KOPT-K1 (cell line): ENCODE results near the gene RFX3.
"Not testable (repeated sequence)": the region's sequence is repeated elsewhere in the genome, so short reads cannot be mapped to it uniquely, and the experiment has no call there.

ENCODE experiments used
- H3K27ac ChIP-seq: fragments of 200-600 bp; sonication (generic); 2 replicates; pipeline ENCODE4 v1.5.1; 2016; ENCODE audit warnings: antibody characterized with exemption, mild to moderate bottlenecking, low read depth, low read length; ENCODE audit not compliant: poor library complexity, severe bottlenecking
- H3K36me3 ChIP-seq: fragments of 200-600 bp; sonication (generic); 2 replicates; pipeline ENCODE4 v1.5.1; 2017; ENCODE audit warnings: antibody characterized with exemption, mild to moderate bottlenecking, low read length, moderate library complexity; ENCODE audit not compliant: insufficient read depth
- H3K9me3 ChIP-seq: fragments of 200-600 bp; sonication (generic); 2 replicates; pipeline ENCODE4 v1.5.1; 2017; ENCODE audit warnings: antibody characterized with exemption, low read length, mild to moderate bottlenecking; ENCODE audit not compliant: insufficient read depth, poor library complexity, severe bottlenecking

Gene RFX3

DNA sequence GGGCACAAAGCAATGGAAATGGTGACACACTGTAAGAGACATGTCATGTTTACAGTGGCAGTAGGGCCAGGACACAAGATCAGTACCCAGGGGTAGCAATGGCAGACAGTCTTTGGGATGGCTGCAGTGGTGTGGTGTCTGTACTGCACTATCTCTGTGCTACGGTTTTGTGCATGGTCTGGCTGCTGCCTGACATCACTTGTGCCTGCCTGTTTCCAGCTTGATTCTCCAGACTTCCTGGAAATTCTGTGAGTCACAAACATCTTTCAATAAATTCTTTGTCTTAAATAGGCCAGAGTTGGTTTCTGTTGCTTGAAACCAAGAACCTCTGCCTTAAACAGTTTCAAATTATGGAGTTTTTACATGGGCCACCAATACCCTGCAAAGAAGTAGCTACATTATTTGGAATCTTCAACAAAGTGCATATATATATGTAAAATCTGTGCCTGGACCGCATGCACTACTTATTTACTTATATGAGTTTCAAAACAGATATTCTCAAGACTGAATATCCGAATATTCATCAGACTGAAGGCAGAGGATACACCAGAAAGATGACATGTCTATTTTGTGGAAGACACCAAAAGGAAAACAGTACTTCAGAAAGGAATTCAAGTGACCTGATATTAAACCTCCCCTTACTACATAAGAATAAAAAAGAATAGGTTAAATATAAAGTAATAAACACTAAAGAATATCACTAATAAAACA is 188.1 kb downstream of the RFX3 start:
- Histone ChIP-seq H3K27ac (no peak overlapping the region), H3K36me3 (no peaks in the 10 kb centered on the region), H3K9me3 (no peaks in the 10 kb centered on the region)

DNA sequence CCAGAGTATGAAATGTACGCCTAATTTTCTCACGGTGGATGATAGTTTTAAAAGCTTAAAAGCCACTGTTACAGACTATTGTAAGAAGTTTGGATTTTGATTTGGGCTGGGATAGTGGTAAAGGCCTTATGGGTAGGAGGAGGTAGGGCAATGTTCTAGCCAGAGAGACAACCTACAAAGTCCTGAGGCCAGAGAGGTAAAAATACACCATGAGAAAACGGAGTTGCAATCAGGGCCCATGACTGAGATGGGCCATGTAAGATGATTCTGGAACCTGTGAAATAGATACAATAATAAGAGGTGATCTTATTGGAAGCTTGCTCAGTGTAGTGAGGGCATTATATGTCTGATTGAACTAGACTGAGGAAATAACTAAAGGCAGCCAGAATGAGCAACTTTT is 188.8 kb downstream of the RFX3 start:
- Histone ChIP-seq H3K27ac (no peak overlapping the region), H3K36me3 (no peaks in the 10 kb centered on the region), H3K9me3 (no peaks in the 10 kb centered on the region)

DNA sequence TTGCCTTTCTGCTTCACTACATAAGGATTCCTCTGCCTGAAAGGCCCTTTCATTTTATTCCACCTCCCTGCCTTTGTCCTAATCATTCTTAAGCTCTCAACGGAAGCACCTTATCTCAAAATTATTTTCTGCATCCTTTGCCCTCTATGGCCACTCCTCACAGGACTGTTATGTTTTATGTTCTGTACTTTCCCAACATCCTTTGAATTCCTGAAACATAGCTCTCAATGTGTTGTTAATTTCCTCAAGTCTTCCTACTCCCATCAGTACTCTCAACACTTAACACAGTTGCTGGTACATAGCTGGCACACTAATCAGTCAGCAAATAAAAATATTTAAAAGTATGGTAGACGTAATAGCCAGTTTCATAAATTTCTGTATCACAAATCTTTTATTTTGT is 193.0 kb downstream of the RFX3 start:
- H3K9me3 ChIP-seq, result no peaks in the 10 kb centered on the region
- H3K36me3 ChIP-seq, result no peaks in the 10 kb centered on the region
- H3K27ac ChIP-seq, result no peak overlapping the region

DNA sequence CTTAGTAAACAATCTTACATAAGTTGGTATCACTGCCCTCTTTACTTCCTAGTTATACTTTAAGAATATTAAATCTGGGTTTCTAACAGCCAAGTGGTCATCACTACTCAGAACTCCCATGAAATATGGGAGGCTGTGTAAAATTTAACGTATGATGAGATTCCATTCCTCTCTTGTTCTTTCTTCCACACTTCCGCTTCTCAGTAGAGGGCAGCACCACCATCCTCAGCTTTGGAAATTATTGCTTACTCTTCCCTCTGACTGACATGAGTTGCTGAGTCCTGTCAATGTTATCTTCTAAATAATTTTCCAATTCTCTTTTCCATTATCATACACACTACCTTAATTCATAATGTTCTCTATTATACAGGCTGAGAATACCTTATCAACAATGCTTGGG is 194.0 kb downstream of the RFX3 start:
- Histone ChIP-seq H3K9me3 (no peaks in the 10 kb centered on the region), H3K36me3 (no peaks in the 10 kb centered on the region), H3K27ac (no peak overlapping the region)

DNA sequence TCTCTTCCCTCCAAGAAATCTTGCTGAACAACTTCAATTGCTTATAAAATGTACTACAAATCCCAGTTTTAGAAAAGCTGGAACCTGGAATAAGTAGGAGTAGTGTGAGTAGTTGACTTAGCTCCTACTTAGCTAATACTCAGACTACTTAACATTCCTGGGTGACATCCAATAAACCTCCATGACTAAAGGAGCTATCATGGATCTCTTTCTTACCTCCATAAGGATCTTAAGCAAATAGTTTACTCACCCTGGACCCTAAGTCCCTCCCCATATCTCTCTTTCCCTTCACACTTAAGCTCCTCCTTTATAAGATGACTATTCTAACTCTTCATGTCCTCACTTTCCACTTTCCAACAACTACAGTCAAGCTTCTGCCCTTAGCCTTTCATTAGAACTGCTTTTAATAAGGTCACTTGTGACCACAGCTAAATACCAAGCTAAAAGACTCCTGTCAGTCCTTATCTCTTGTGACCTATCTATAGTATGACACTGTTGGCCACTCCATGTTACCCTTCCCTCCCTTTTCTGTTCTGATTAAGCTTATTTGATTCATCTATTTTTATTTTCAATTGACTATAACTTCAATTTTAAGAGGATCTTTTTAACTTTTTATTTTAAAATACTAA is 194.9 kb downstream of the RFX3 start:
- H3K27ac ChIP-seq, result no peak overlapping the region
- H3K36me3 ChIP-seq, result no peaks in the 10 kb centered on the region
- H3K9me3 ChIP-seq, result no peaks in the 10 kb centered on the region

DNA sequence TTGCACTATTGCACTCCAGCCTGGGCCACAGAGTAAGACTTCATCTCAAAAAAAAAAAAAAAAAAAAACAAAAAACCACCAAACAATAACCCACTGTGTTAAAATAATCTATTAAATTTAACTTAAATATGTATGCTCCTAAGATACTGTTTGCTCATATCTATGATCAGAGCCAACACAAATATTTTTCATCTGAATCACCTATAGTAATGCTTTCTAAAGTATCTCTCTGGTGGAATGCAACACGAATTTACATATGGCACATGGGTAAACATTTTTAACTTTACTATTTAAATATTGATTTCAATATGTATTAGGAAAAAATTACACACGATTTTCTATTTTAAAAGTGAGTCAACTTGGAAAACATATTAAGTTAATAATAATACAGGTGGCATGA is 196.4 kb downstream of the RFX3 start:
- no peaks in the 10 kb centered on the region for H3K36me3 ChIP-seq
- no peaks in the 10 kb centered on the region for H3K9me3 ChIP-seq
- no peak overlapping the region for H3K27ac ChIP-seq

DNA sequence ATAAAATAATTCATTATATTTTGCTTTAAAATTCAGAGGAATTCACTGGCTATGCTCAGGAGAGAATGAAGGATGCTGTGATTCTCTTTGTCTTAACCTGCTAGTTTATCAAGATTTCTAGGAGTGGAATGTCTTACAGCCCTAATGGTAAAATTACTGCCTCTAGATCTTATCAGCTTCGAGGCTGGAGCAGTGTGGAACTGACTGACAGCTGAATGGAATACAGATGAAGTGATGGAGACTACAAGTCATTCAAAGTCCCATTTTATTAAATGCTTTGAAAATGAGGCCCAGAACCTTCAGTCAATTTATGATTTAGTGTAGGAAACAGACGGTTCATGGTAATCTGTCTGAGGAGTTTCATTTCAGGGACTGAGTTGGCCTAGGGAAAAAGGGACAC is 202.1 kb downstream of the RFX3 start:
- Histone ChIP-seq H3K27ac (no peak overlapping the region), H3K36me3 (no peaks in the 10 kb centered on the region), H3K9me3 (no peaks in the 10 kb centered on the region)

DNA sequence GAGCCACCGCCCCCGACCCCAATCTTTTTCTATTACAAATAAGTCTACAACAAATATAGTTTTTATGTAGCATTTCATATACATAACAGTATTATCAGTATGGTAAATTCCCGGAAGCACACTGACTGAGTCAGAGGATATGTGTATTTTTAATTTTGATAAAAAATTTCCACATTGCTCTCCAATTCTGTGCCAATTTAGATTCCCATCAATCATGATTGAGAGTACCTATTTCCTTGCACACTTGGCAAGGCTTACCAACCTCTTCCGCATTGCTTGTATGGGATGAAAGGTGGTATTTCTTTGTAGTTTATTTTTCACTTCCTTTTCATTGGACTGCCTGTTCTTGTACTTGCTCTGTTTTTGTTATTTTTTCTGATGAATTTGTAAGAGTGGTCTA is 204.6 kb downstream of the RFX3 start:
- H3K9me3 ChIP-seq, result no peaks in the 10 kb centered on the region
- no peaks in the 10 kb centered on the region for H3K36me3 ChIP-seq
- H3K27ac ChIP-seq, result no peak overlapping the region

DNA sequence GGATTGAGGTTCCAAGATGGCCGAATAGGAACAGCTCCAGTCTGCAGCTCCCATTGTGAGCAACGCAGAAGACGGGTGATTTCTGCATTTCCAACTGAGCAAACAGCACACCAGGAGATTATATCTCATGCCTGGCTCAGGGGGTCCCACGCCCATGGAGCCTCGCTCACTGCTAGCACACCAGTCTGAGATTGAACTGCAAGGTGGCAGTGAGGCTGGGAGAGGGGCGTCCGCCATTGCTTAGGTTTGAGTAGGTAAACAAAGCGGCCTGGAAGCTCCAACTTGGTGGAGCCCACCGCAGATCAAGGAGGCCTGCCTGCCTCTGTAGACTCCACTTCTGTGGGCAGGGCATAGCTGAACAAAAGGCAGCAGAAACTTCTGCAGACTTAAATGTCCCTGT is 213.2 kb downstream of the RFX3 start:
- not testable (repeated sequence) for H3K9me3 ChIP-seq, H3K27ac ChIP-seq

DNA sequence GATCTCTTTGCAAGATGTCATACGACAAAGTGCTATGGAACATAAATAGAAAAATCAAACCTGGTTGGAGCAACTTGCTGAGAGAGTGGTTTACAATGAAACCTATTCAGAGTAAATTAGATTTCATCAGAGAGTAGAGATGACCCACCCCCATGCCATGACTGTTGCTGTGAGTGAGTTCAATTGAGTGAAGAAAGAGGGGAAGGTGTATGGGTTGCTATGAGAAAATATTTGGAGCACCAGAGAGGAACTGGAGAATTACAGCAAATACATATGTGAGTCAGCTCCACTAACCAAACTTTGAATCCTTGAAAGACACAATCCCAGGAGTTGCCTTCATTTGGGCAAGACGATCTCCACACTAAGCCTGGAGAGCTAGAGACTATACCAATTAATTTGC is 217.2 kb downstream of the RFX3 start:
- no peaks in the 10 kb centered on the region for H3K9me3 ChIP-seq
- H3K36me3 ChIP-seq, result no peaks in the 10 kb centered on the region
- H3K27ac ChIP-seq, result no peak overlapping the region

More for the DNA sequence above, 213.2 kb downstream of the RFX3 start:
- not testable (repeated sequence) for H3K36me3 ChIP-seq

DNA sequence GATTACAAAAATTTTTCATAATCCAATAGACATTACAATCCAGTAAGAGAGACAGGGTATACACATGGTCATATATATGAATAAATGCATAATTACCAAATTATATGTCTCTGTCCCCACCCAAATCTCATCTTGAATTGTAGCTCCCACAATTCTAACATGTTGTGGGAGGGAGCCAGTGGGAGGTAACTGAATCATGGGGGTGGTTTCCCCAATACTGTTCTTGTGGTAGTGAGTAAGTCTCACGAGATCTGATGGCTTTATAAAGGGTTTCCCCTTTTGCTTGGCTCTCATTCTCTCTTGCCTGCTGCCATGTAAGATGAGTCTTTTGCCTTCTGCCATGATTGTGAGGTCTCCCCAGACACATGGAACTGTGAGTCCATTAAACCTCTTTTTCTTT is 221.4 kb downstream of the RFX3 start:
- H3K27ac ChIP-seq, H3K36me3 ChIP-seq, H3K9me3 ChIP-seq: not testable (repeated sequence)

DNA sequence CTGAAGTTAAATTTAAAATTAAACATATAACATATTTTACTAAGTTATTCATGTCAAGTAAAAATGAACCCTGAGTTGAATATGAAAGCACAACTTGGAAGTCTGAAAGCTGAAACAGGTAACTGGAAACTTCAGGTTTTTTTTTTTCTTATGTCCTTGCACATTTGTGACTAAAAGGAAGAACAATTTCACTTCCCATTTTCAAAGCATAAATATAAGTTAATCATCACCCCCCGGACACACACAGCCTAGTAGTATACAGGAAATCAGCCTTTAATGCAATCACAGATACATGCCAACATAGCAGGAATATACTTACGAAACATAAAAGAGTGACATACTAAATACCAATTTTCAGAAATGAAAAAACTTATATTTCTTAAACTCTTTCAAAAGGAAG is 225.9 kb downstream of the RFX3 start:
- Histone ChIP-seq H3K9me3 (no peaks in the 10 kb centered on the region), H3K36me3 (no peaks in the 10 kb centered on the region), H3K27ac (no peak overlapping the region)

DNA sequence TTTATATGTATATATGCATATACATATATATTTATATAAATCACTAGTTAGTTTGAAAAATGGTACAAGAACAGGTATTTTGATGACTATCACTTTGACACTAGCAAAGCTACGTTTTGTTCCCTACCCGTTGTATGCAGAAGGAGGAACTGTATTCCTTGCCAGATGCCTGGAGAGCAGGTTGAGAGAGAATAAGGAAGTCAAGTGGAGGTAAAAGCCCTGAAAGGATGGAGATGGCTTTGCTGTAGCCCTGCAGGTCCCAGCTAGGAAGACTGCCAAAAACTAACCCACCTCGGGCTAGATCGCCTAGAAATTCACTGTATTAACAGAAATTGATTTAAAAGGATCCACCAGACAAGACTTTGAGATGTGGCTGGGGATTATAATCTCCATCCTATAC is 229.3 kb downstream of the RFX3 start:
- H3K27ac ChIP-seq, result no peak overlapping the region

DNA sequence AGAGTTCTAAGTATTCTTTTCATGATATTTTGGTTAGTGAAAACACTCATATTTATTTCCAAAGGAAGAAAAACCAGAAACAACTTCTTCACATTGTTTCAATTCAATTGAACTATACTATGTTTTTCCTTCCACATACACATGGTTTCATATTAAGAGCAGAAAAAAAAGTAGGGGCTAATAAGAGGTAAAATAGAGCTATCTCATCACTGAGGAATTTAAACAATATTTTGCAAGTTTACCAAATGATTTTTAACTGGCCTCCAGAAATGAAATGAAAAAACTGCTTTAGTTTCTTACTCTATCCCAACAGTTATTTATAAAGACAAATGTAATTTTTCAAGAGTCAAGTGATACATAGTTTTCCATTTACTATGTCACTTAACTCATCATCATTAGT is 233.5 kb downstream of the RFX3 start:
- Histone ChIP-seq H3K27ac (no peak overlapping the region), H3K9me3 (no peaks in the 10 kb centered on the region)

More for the DNA sequence above, 229.3 kb downstream of the RFX3 start:
- H3K9me3 ChIP-seq, result no peaks in the 10 kb centered on the region
- H3K36me3 ChIP-seq, result peaks cover 5% of the 10 kb centered on the region

DNA sequence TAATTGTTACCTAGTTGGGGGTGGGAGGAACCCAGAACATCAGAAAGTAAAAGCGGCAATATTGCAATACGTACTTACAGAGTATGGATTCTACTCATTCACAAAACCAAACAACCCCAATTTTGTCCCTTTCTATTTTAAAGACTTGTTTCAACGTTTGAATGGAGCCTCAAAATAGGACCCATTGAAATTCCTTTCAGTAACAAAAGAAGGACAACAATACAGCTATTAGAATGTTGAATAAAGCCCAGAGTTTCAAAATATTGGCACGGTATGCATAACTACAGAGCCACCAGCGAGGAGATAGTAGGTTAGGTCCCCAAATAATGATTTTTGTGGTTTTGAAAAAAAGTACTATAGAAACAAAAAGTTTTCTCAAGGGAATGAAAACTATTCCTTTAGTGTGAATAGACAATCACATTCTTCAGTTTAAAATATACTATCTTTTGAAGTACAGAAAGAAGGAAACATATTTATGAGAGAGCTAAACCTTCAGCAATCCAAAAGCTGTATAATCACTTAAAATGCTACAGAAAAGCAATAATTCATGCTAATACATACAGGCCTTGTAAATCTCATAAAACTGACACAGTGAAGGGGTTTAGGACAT is 235.5 kb downstream of the RFX3 start:
- H3K36me3 ChIP-seq, result peaks cover 15% of the 10 kb centered on the region
- no peak overlapping the region for H3K27ac ChIP-seq

More for the DNA sequence above, 233.5 kb downstream of the RFX3 start:
- peaks cover 15% of the 10 kb centered on the region for H3K36me3 ChIP-seq

DNA sequence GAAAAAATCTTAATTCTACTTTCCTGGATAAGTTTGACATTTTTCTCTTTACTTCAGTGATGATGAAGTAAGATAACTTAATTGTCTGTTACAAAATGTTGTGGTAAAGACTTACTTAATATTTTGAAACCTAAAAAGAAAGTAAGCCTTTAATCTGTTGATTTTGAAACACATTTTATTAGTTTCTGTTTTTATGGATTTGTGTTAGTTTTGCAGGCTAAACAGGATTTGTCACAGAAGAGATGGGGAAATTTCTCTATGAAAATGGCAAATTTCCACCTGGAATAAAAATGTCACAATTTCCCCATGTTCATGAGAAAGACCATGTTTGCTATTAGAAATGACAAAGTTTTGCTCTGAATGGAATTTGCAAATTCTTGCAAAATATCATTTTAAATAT is 237.1 kb downstream of the RFX3 start:
- H3K9me3 ChIP-seq, result no peaks in the 10 kb centered on the region
- H3K36me3 ChIP-seq, result peaks cover 15% of the 10 kb centered on the region
- no peak overlapping the region for H3K27ac ChIP-seq

More for the DNA sequence above, 235.5 kb downstream of the RFX3 start:
- H3K9me3 ChIP-seq, result no peaks in the 10 kb centered on the region
